Thoracic aorta (tissue), 2 donors: Measurements from ENCODE around the gene B4GALT7. TPM values are rescaled to one million over a fixed set of nuclear protein-coding genes. Genes with fewer than 3 reads are reported as not detected.
A peak's percentile ranks its signal among the peaks of the same experiment; 100 is the strongest.

ENCODE experiments used
- ATAC-seq: fragments of 150-250 bp; one replicate; pipeline ENCODE4 v1.8.0; 2017; ENCODE audit warnings: low read depth; ENCODE audit not compliant: insufficient number of reproducible peaks, low FRiP score
- DNase-seq: peaks from one replicate; pipeline ENCODE4 v3.0.0-alpha.2; 2020; ENCODE audit warnings: low spot score
- H3K27ac ChIP-seq, 2 donors: fragments of 200-600 bp; sonication (generic); 1 replicate in 1 of 2; 2 replicates in 1 of 2; pipeline ENCODE4 v1.5.1; 2016; ENCODE audit warnings: mild to moderate bottlenecking in 2 of 2, moderate library complexity in 2 of 2
- H3K27me3 ChIP-seq: fragments of 200-600 bp; sonication (generic); replicated peaks from 2 replicates; pipeline ENCODE4 v1.6.0; 2016; ENCODE audit warnings: mild to moderate bottlenecking; ENCODE audit not compliant: insufficient read depth
- H3K36me3 ChIP-seq: fragments of 200-600 bp; sonication (generic); one replicate; pipeline ENCODE4 v1.5.1; 2016
- H3K4me1 ChIP-seq, 2 donors: fragments of 200-600 bp; sonication (generic); 1 replicate in 1 of 2; 2 replicates in 1 of 2; pipeline versions ENCODE4 v1.5.1 to v1.6.0; 2016; ENCODE audit warnings: low read depth in 2 of 2, mild to moderate bottlenecking in 1 of 2; ENCODE audit not compliant: control insufficient read depth in 1 of 2
- H3K4me3 ChIP-seq: fragments of 200-600 bp; sonication (generic); 2 replicates; pipeline ENCODE4 v1.5.1; 2016; ENCODE audit warnings: mild to moderate bottlenecking
- H3K9me3 ChIP-seq: fragments of 200-600 bp; sonication (generic); 2 replicates; pipeline ENCODE4 v1.5.1; 2016
- CTCF ChIP-seq: fragments of 200-600 bp; sonication (generic); IDR thresholded peaks from one replicate; pipeline ENCODE4 v1.5.1; 2019; ENCODE audit warnings: antibody characterized with exemption
- total RNA-seq, 2 donors: library from RNA; depleted of rRNA; stranded (reverse); fragments of >200 nt; gene quantifications; one replicate each; pipeline versions ENCODE4 v1.1.0 to v1.2.3, GENCODE V29; 2016

Gene B4GALT7
- total RNA-seq, 2 donors from 2014 or later, result 17.8 to 29.8 TPM

GRCh38 chr5:177606071-177607051 is 6.4 kb downstream of the B4GALT7 start:
- TF ChIP-seq CTCF, result no peak
- ATAC-seq (no peak), DNase-seq (no peak)
- H3K36me3 ChIP-seq, result no peaks in the 10 kb centered on the region
- no peaks in the 10 kb centered on the region for H3K27me3 ChIP-seq
- H3K27ac ChIP-seq, result no peak overlapping the region
- H3K4me3 ChIP-seq, result no peak overlapping the region
- peaks cover 0 to 9% of the 10 kb centered on the region in 2 donors for H3K4me1 ChIP-seq
- no peaks in the 10 kb centered on the region for H3K9me3 ChIP-seq

GRCh38 chr5:177607115-177607451 is 7.2 kb downstream of the B4GALT7 start:
- H3K27ac ChIP-seq, result no peak overlapping the region
- peaks cover 0 to 4% of the 10 kb centered on the region in 2 donors for H3K4me1 ChIP-seq
- no peak for TF ChIP-seq CTCF
- ATAC-seq, result no peak
- H3K27me3 ChIP-seq, result no peaks in the 10 kb centered on the region
- H3K36me3 ChIP-seq, result no peaks in the 10 kb centered on the region
- no peak overlapping the region for H3K4me3 ChIP-seq
- no peaks in the 10 kb centered on the region for H3K9me3 ChIP-seq
- DNase-seq, result no peak

- Histone ChIP-seq H3K27ac (no peak overlapping the region), H3K27me3 (no peaks in the 10 kb centered on the region), H3K9me3 (no peaks in the 10 kb centered on the region), H3K4me1 (no peaks in the 10 kb centered on the region), H3K4me3 (no peak overlapping the region), H3K36me3 (no peaks in the 10 kb centered on the region)
- peak; percentile 77 for TF ChIP-seq CTCF
- DNase-seq, result no peak
- ATAC-seq, result no peak
These were observed 7.7 kb downstream of the B4GALT7 start for GRCh38 chr5:177607452-177608192.

- Histone ChIP-seq H3K36me3 (no peaks in the 10 kb centered on the region), H3K4me1 (no peaks in the 10 kb centered on the region), H3K4me3 (no peak overlapping the region), H3K27me3 (no peaks in the 10 kb centered on the region), H3K9me3 (no peaks in the 10 kb centered on the region), H3K27ac (no peak overlapping the region)
- no peak for TF ChIP-seq CTCF
- DNase-seq (no peak), ATAC-seq (no peak)
These were observed 8.5 kb downstream of the B4GALT7 start for GRCh38 chr5:177608243-177609075.
